Left renal cortex interstitium (tissue), 4 donors: ENCODE results near the gene SLC17A9. TPM values are rescaled to one million over a fixed set of nuclear protein-coding genes. Genes with fewer than 3 reads are reported as not detected.

ENCODE experiments used
- DNase-seq, 4 donors: peaks; one replicate each; pipeline ENCODE4 v3.0.0-alpha.2; 2013; ENCODE audit warnings: low read depth in 4 of 4, low spot score in 2 of 4, missing footprints in 1 of 4
- polyA plus RNA-seq, 4 donors: library from polyadenylated mRNA; unstranded; fragments of 120-200 nt; gene quantifications; one replicate each; pipeline ENCODE4 v1.2.1, GENCODE V29; 2013; ENCODE audit not compliant: insufficient read length in 4 of 4

SLC17A9 gene
- polyA plus RNA-seq, 4 donors, result 1.4 to 2.7 (median 1.9) TPM

DNA sequence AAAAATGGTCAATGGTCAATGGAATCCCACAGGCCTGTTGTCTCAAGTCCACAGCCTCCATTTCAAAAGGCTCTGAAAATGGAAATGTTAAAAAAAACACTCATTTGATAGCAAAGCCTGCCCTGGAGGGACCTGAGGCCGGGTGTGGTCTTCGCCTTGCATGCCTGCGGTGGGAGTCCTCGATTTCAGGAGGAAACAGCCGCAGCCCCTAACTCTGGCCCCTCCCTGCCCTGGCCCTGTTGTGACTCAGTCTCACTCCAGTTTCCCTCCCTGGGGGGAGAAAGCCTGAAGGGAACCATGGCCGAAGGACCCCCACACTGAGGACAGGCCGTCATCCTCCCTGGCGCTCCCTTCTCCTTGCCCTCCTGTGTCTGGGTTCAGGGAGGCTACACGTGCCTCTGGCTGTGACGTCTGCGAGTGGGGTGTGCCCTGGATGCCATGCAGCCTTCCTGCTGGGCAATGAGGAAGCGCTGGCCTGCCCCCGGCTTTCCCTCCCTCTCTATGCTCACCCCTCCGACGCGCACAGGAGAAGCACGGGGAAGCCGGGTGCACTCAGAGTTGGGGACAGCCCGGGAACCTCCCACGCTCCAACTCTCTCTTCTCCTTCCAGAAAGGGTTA lies 45.0 kb downstream of the SLC17A9 start:
- DNase-seq, result no peak

DNA sequence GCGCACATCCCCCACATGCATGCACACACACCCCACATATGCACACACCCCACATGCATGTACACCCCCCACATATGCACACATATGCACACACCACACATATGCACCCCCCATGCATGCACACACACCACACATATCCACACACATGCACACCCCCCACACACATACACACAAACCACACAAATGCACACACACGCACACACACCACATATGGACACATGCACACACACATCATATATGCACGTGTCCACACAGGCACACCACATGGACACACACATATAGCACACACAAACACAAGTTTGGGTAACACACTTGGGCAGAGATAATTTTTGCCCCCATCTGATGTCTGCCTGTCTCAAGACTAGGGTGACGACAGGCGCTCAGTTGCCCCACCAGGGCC lies 45.9 kb downstream of the SLC17A9 start:
- no peak for DNase-seq

- DNase-seq, result no peak
These were observed 47.1 kb downstream of the SLC17A9 start for GRCh38 chr20:62999580-62999979.

- DNase-seq, result no peak
These were observed 47.5 kb downstream of the SLC17A9 start for GRCh38 chr20:63000036-63000435.

DNA sequence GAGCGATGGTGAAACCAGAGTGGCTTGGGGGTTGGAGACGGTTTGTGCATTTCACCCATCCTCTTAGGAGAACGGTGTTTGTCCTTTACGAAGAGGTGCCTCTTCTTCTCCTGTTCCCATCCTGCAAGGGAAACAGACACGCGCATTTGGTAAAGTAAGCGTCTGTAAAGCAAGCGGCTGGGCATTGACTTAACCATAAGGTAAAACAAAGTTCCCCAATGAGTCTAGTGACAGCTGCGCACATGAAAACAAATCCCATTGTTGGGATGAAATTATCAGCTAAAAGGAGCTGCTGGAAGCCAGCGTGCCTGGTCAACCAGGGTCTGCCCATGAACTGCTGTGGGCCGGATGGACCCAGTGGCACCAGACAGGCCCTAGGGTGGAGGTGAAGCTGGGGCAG lies 48.4 kb downstream of the SLC17A9 start:
- no peak for DNase-seq

- no peak for DNase-seq
These were observed 50.0 kb downstream of the SLC17A9 start for GRCh38 chr20:63002511-63002910.

GRCh38 chr20:63003546-63003945 lies 51.0 kb downstream of the SLC17A9 start:
- DNase-seq, result no peak

DNA sequence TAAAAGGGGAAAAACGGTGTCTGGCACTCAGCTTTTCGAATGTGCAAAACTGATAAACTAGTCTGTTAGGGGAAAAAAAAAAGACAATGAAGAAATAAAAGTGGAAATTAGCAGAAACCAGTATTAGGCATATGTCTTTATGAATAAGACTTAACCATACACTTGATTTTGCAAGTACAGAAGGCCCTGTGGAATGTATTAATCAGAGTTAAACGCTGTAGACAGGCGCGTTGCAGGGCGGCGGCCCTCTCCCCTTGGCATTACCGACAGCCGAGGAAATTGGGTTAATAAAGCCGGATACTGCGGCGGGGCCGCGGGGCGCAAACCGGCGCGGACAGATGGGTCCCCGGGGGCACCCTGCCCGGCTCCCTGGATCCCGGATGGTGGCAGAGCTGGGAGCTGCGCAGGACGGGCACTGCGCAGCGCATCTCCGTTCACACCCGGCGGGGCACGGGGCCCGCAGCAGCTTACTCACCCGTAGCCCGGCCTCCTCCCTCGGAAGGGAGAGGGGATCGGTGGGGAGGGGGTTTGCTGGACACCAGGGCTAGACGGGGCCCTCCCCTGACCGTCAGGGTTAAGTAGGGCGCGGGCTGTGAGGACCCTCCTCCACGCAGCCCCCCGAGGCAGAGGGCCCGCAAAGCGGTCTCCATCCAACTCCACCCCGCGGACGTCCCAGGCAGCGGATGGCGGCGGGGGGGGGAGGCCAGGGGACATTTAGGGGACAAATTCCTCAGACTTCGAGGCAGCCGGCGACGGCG lies 52.3 kb downstream of the SLC17A9 start:
- no peak for DNase-seq

DNA sequence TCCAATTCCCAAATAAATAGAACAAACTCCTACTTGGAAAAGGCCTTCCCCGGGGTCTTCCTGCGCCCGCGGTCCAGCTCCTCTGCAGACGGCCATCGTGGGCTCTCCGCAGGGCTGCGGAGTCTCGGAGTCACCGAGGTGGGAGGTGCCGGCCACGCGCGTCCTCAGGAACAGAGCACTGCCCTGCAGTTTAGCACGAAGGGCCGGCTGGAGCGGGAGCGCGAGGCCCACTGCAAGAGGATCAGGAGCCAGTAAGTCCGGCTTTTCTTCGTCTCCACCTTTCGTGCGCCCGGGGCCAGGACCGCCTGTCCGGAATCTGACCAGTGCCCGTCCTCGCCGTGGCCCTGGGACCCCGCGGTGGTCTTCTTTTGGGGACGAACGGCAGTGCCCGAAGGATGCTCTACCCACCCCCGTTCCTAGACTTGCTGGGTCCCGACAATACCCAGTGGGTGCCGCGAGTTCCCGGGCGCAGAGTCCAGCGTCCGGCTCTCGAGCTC lies 52.9 kb downstream of the SLC17A9 start:
- no peak for DNase-seq

GRCh38 chr20:63005862-63006539 lies 53.5 kb downstream of the SLC17A9 start:
- DNase-seq, result no peak

DNA sequence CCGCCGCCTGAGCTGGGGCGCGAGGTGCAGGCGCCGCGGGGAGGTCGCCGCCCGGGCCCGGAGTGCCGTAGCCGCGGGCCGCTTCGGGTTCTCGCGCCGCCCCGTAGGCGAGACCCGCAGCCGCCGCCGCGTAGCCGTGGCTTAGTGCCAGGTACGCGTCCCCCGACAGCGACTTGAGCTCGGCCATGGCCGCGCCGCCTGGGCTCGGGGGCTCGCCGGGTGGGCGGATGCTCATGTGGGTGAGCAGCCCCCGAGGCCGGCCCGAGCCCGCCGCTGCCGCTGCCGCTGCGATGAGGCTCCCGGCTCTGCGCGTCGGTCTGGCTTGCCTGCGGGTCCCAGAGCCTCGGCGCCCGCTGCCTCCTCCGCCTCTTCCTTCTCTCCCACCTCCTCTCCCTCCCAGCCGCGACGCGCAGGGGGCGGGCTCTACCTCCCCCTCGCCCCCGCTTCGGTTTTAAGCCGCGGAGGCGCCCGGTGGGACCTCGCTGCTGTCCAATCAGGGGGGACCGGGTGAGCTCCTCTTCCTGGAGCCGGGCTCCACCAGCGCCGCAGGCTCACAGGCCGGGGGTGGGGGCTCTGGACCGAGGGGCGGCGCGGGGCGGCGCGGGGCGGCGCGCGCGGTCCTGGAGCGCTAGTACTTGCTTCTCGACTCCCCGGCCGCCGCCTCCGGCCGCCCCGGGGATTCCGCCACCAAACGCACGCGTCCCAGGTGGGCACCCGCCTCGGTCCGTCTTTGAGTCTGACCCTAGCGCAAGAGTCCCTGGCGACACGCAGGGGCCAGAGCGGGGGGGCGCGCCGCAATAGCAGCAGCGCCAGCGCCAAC lies 54.2 kb downstream of the SLC17A9 start, which contains the start of gene BHLHE23:
TSS of gene BHLHE23 (minus strand) at position 425 of the 820 bp plus-strand sequence. CDS start at position 235, 190 bp downstream.
- no peak for DNase-seq

DNA sequence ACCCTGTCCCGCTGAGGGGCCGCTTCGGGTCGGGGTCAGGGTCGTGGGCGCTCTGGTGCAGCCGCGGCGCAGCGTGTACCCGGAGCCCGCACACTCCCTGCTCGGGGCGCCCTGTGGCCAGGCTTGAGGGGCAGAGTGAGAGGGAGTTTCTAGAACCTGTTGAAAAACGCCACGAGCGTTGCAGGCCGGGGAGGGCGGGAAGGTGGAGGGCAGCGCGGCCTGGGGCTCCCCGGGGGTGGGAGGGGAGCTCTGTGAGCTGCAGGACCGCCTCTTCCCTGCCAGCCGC lies 54.8 kb downstream of the SLC17A9 start:
- no peak for DNase-seq

DNA sequence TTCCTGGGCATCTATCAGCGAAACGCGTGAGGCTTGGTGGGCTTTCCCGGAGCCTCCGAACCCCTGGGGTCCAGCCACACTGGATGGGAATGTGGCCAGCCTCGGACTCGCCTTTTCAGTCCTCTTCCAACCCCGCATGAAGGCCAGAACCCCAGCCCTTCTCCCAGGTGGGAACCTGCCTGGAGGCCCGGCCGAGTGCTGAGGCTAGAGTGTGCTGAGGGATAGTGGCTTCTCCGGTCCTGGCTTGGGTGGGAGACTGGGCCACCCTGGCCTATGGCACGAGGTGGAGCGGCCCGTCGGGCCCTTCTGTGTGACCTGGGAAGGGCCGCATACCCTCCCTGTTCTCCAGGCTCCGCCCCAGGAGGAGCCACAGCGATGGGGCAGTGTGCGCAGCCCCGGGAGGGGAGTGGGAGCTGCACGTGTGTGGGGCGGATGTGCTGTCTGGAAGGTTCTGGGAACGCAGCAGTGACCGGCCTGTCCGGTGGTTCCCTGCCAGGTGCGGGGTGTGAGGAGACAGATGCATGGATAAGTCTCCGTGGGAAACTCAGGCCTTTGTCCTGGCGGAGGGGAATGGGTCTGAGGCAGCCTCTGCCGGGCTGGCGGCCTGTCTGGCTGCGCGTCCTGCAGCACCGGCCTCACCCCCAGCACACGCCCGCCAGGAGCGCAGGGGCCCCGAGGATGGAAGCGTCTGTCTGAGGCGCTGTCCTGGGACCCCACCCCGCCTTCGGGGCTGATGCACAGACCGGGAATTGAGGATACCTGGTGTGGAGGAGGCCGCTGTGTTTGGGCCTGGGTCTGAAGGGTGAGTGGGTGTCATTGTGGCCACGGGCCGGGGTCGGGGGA lies 55.4 kb downstream of the SLC17A9 start:
- no peak for DNase-seq

- DNase-seq, result no peak
These were observed 56.1 kb downstream of the SLC17A9 start for GRCh38 chr20:63008541-63009044.

- DNase-seq, result peak in 2 of 4 donors; percentile 39 to 56
These were observed 56.8 kb downstream of the SLC17A9 start for GRCh38 chr20:63009045-63009961.

GRCh38 chr20:63009988-63010769 lies 57.7 kb downstream of the SLC17A9 start:
- no peak for DNase-seq

- no peak for DNase-seq
These were observed 59.3 kb downstream of the SLC17A9 start for GRCh38 chr20:63011798-63012197.

GRCh38 chr20:63013207-63013606 lies 60.7 kb downstream of the SLC17A9 start:
- DNase-seq, result no peak
